GM12801 (cell line): ENCODE results near the gene ARHGEF25.

ENCODE experiments used
- TF ChIP-seq, protein P1 (sequence below): IDR thresholded peaks from one replicate; pipeline ENCODE4 v1.5.1; 2011; ENCODE audit warnings: control low read depth; ENCODE audit not compliant: insufficient read length; ENCODE audit errors: extremely low read depth

Gene ARHGEF25

DNA sequence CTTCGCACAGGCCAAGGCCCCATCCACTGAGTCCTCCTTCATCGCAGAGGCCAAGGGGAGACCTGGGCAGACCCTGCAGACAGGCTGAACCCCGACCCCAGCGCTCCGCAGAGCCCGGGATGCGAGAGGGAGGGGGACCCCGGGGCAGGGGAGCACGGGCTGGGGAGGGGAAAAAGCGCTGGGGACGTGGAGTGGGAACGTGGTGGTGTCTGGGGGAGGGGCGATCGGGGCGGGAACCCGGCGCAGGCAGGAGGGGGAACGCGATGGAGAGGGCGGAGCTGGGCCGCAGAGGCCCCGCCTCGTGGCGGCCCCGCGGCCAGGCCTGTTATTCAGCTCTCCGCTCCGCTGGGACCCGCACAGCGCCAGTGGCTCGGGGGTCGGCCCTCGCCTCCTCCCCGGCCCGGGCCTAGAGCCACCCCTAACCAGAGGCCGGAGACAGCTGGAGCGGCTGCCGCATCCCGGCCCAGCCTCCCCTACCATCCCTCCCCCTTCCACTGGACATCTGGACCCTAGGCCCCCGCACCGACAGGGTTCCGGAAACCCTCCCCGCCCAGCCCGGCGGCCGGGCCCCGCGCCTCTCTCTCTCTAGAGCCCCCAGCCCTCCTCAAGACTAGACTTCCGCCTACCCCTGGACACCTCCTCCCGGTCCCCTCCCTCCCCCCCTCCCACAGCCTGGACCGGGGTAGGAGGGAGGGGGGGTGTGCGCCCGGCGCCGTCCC, at the start of gene ARHGEF25:
Gene ARHGEF25 (plus strand): TSS at position 328 of the 719 bp plus-strand sequence. CDS start 460 bp downstream, outside the sequence.
- TF ChIP-seq, protein P1, sequence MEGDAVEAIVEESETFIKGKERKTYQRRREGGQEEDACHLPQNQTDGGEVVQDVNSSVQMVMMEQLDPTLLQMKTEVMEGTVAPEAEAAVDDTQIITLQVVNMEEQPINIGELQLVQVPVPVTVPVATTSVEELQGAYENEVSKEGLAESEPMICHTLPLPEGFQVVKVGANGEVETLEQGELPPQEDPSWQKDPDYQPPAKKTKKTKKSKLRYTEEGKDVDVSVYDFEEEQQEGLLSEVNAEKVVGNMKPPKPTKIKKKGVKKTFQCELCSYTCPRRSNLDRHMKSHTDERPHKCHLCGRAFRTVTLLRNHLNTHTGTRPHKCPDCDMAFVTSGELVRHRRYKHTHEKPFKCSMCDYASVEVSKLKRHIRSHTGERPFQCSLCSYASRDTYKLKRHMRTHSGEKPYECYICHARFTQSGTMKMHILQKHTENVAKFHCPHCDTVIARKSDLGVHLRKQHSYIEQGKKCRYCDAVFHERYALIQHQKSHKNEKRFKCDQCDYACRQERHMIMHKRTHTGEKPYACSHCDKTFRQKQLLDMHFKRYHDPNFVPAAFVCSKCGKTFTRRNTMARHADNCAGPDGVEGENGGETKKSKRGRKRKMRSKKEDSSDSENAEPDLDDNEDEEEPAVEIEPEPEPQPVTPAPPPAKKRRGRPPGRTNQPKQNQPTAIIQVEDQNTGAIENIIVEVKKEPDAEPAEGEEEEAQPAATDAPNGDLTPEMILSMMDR: no peak

DNA sequence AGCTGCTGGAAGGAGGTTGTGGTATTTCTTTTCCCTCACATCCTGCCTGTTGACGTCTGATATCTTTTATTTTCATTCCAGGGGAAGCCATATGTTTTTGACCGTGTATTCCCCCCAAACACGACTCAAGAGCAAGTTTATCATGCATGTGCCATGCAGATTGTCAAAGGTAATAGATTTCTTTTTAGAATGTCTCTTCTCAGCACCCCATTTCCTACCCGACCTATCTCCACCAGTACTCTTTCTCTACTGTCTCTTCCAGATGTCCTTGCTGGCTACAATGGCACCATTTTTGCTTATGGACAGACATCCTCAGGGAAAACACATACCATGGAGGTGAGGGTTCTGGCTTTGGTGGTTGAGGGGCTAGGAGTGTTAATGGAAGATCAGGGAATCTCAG, 47.9 kb upstream of the ARHGEF25 start:
- TF ChIP-seq, protein P1: no peak

DNA sequence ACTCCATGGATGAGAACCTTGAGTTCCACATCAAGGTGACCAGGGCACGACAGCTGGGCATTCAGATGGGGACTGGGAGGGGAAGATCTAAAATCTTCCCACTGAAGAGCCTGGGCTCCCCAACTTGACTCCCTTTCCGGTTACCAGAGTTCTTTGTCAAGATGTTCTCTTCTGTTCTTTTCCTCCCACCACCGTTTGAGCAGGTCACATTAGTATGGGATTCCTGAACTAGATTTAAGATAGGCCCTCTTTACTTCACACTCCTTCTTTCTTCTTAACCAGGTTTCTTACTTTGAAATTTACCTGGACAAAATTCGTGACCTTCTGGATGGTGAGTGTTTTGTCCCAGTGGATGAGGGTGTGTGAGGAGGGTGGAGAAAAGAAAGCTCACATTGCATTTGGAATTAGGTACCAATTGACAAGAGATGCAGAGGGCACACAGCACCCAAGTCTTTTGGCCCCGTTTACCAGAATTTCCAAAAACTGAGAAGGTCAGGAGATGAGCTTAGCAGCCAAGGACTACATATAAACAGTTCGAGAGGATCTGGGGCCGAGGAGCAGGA, 47.0 kb upstream of the ARHGEF25 start:
- TF ChIP-seq, protein P1: no peak

DNA sequence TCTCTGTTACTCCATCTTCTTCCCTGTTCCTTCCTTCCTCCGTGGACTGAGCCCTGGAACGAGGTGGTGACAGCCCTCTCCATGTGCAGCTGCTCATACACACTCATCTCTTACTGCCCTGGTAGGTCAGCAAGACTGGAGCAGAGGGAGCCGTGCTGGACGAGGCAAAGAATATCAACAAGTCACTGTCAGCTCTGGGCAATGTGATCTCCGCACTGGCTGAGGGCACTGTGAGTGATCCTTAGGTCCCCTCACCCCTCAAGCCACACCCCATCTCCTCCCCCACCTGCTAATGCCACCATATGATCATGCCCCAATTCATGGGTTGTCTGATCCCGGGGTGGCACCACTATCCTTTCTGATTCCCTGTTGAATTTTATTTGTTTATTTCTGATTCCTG, 42.4 kb upstream of the ARHGEF25 start:
- TF ChIP-seq, protein P1: no peak

DNA sequence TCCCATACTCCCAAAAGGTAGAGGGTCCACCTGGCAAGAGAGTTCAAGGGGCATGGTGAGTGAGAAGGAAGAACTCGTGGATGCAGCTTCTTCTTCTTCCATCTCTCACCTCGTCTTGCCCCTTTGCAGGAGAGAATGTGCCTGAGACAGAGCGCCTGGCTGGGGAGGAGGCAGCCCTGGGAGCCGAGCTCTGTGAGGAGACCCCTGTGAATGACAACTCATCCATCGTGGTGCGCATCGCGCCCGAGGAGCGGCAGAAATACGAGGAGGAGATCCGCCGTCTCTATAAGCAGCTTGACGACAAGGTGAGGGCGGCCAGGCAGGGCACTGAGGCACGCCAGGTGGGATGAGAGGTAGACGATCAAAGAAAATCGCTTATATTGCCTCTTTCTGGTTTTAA, 41.4 kb upstream of the ARHGEF25 start:
- TF ChIP-seq, protein P1: no peak

DNA sequence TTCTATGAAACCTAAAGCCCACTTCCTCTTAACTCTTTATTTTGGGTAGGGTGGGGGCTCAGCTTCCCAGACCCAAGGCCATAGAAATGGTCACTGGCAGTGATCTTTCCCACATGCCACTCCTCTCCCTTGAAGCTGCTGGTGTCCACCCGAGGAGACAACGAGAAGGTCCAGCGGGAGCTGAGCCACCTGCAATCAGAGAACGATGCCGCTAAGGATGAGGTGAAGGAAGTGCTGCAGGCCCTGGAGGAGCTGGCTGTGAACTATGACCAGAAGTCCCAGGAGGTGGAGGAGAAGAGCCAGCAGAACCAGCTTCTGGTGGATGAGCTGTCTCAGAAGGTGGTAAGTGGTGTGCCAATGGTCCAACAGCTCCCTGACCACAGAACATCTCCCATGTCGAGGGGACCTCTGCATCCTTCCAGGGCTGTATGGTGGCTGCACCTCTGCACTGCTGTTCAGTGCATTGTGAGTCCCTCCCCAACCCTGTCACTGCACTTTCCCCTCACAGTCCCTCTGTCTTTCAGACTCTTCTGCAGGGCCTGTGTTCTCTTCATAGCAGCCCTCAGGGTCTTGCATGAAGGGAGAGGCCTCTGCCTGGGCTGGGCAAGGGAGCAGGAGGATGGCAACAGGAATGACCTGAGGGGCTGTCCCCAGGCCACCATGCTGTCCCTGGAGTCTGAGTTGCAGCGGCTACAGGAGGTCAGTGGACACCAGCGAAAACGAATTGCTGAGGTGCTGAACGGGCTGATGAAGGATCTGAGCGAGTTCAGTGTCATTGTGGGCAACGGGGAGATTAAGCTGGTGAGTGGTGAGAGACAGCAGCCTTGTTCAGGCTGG, 39.1 kb upstream of the ARHGEF25 start:
- TF ChIP-seq, protein P1: no peak

DNA sequence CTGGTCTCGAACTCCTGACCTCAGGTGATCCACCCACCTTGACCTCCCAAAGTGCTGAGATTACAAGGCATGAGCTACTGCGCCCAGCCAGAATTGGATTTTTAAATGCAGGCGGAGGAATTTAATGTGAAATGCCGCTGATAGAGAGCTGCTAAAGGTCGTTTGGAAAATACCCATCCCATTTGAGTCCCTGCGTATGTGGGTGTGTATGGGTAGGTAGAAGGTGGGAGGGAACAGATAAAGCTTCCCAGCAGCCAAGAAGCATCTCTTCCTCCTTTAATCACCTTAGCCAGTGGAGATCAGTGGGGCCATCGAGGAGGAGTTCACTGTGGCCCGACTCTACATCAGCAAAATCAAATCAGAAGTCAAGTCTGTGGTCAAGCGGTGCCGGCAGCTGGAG, 36.4 kb upstream of the ARHGEF25 start:
- TF ChIP-seq, protein P1: no peak
